ENCODE measurements around the gene PIK3CB.
"Not testable (repeated sequence)": the region's sequence is repeated elsewhere in the genome, so short reads cannot be mapped to it uniquely, and the experiment has no call there.

PIK3CB gene

GRCh38 chr3:138680974-138681373 lies 153.8 kb downstream of the PIK3CB start:
- not testable (repeated sequence) for DNase-seq (ENCODE audit: low read depth)

- DNase-seq (ENCODE audit: low read depth): no peak
Measured at GRCh38 chr3:138678874-138679392, 155.8 kb downstream of the PIK3CB start.

- DNase-seq (ENCODE audit: low read depth): no peak
Measured at GRCh38 chr3:138678086-138678485, 156.6 kb downstream of the PIK3CB start.

GRCh38 chr3:138675393-138675792 lies 159.3 kb downstream of the PIK3CB start:
- DNase-seq (ENCODE audit: low read depth): no peak

GRCh38 chr3:138673641-138674530 lies 160.8 kb downstream of the PIK3CB start:
- DNase-seq (ENCODE audit: low read depth): no peak

GRCh38 chr3:138670407-138670806 lies 164.3 kb downstream of the PIK3CB start:
- no peak for DNase-seq (ENCODE audit: low read depth)

GRCh38 chr3:138668107-138668506 lies 166.6 kb downstream of the PIK3CB start:
- DNase-seq (ENCODE audit: low read depth): no peak

GRCh38 chr3:138657508-138657907 lies 177.2 kb downstream of the PIK3CB start:
- DNase-seq (ENCODE audit: low read depth): no peak

GRCh38 chr3:138653567-138653966 lies 181.2 kb downstream of the PIK3CB start:
- DNase-seq (ENCODE audit: low read depth): no peak

GRCh38 chr3:138649134-138649533 lies 185.6 kb downstream of the PIK3CB start:
- DNase-seq (ENCODE audit: low read depth): no peak

GRCh38 chr3:138646513-138646912 lies 188.2 kb downstream of the PIK3CB start:
- no peak for DNase-seq (ENCODE audit: low read depth)

GRCh38 chr3:138646008-138646407 lies 188.7 kb downstream of the PIK3CB start:
- no peak for DNase-seq (ENCODE audit: low read depth)

- DNase-seq (ENCODE audit: low read depth): no peak
Measured at GRCh38 chr3:138642927-138643253, 191.8 kb downstream of the PIK3CB start.

GRCh38 chr3:138642226-138642926 lies 192.4 kb downstream of the PIK3CB start:
- DNase-seq (ENCODE audit: low read depth): no peak

GRCh38 chr3:138640537-138640936 lies 194.2 kb downstream of the PIK3CB start:
- no peak for DNase-seq (ENCODE audit: low read depth)

- no peak for DNase-seq (ENCODE audit: low read depth)
Measured at GRCh38 chr3:138638641-138639040, 196.1 kb downstream of the PIK3CB start.

GRCh38 chr3:138629526-138629925 lies 205.2 kb downstream of the PIK3CB start:
- no peak for DNase-seq (ENCODE audit: low read depth)

- no peak for DNase-seq (ENCODE audit: low read depth)
Measured at GRCh38 chr3:138625707-138626365, 208.9 kb downstream of the PIK3CB start.

GRCh38 chr3:138624518-138624917 lies 210.2 kb downstream of the PIK3CB start:
- DNase-seq (ENCODE audit: low read depth): no peak

- DNase-seq (ENCODE audit: low read depth): no peak
Measured at GRCh38 chr3:138620431-138620830, 214.3 kb downstream of the PIK3CB start.

- DNase-seq (ENCODE audit: low read depth): no peak
Measured at GRCh38 chr3:138615462-138615861, 219.3 kb downstream of the PIK3CB start.

- DNase-seq (ENCODE audit: low read depth): no peak
Measured at GRCh38 chr3:138609898-138610266, 224.8 kb downstream of the PIK3CB start.
